ENCODE data around the gene CD9.

- TF ChIP-seq CTCF (conservative IDR thresholded peaks at IDR 0.05 in 1 of 2, IDR thresholded peaks at IDR 0.05 in 1 of 2; ENCODE audit: low read depth in 1 of 2, low read length in 2 of 2) (no peak), EZH2 (IDR thresholded peaks at IDR 0.05; ENCODE audit: low read length, missing control alignments) (no peak)
Measured at GRCh38 chr12:6201826-6202225, 1.6 kb downstream of the CD9 start.

Data from fibroblast of lung (primary cell).